Common myeloid progenitor, CD34-positive (primary cell): ENCODE data around the gene PEG3.

Experiments used
- CTCF ChIA-PET: fragments of 350-600 bp; sonication (Branson Sonifier 250); formaldehyde crosslinking; loops from one replicate; lab custom pipeline; 2021; ENCODE audit warnings: antibody characterized with exemption; lab: Charles Lee
- POLR2A ChIA-PET: fragments of 350-600 bp; sonication (Branson Sonifier 250); formaldehyde crosslinking; loops from one replicate; lab custom pipeline; 2021; ENCODE audit warnings: antibody characterized with exemption; lab: Charles Lee
- DNase-seq, 3 donors: peaks; one replicate each; pipeline versions ENCODE4 v3.0.0 to v3.0.0-alpha.2; 2013
- H3K27ac ChIP-seq, 2 experiments: 1 replicate in 1 of 2; 2 replicates in 1 of 2; pipeline ENCODE4 v1.7.0; 2013; ENCODE audit warnings: inconsistent platforms in 2 of 2, low read length in 2 of 2, mild to moderate bottlenecking in 2 of 2, low read depth in 1 of 2, moderate library complexity in 1 of 2; ENCODE audit not compliant: severe bottlenecking in 2 of 2, insufficient read depth in 1 of 2, poor library complexity in 1 of 2
- H3K27me3 ChIP-seq, 5 experiments: replicated peaks in 2 of 5; 1 replicate in 3 of 5; 2 replicates in 2 of 5; pipeline versions ENCODE4 v1.6.1 to v1.7.0; 2013; ENCODE audit warnings: low read length in 4 of 5, mild to moderate bottlenecking in 2 of 5, moderate library complexity in 2 of 5, inconsistent platforms in 1 of 5; ENCODE audit not compliant: insufficient read depth in 5 of 5, control insufficient read depth in 4 of 5
- H3K36me3 ChIP-seq, 4 experiments: 1 replicate in 2 of 4; 2 replicates in 2 of 4; pipeline versions ENCODE4 v1.6.1 to v1.7.0; 2013; ENCODE audit warnings: low read length in 3 of 4, control low read depth in 1 of 4, mild to moderate bottlenecking in 1 of 4; ENCODE audit not compliant: control insufficient read depth in 4 of 4, insufficient read depth in 4 of 4
- H3K4me1 ChIP-seq, 4 experiments: 1 replicate in 3 of 4; 2 replicates in 1 of 4; pipeline versions ENCODE4 v1.6.1 to v1.7.1; 2013; ENCODE audit warnings: low read length in 3 of 4, mild to moderate bottlenecking in 3 of 4, control low read depth in 1 of 4, inconsistent platforms in 1 of 4, moderate library complexity in 1 of 4; ENCODE audit not compliant: control insufficient read depth in 4 of 4, insufficient read depth in 4 of 4; ENCODE audit errors: control extremely low read depth in 1 of 4
- H3K4me3 ChIP-seq, 7 experiments: 1 replicate in 4 of 7; 2 replicates in 3 of 7; pipeline versions ENCODE4 v1.5.1 to v1.7.0; 2013; ENCODE audit warnings: mild to moderate bottlenecking in 7 of 7, low read length in 6 of 7, moderate library complexity in 6 of 7, inconsistent platforms in 2 of 7, low read depth in 2 of 7, control low read depth in 1 of 7; ENCODE audit not compliant: insufficient read depth in 4 of 7, control insufficient read depth in 1 of 7; ENCODE audit errors: extremely low read depth in 1 of 7
- H3K9me3 ChIP-seq, 5 experiments: 1 replicate in 4 of 5; 2 replicates in 1 of 5; pipeline versions ENCODE4 v1.6.1 to v1.7.1; 2013; ENCODE audit warnings: low read length in 4 of 5, mild to moderate bottlenecking in 2 of 5, inconsistent platforms in 1 of 5, low read depth in 1 of 5, moderate library complexity in 1 of 5; ENCODE audit not compliant: control insufficient read depth in 4 of 5, insufficient read depth in 2 of 5; ENCODE audit errors: control extremely low read depth in 1 of 5
- WGBS: methylation state at CpG from one replicate; pipeline ENCODE4 v1.1.5; 2013; ENCODE audit not compliant: insufficient coverage; 5-methylcytosine and 5-hydroxymethylcytosine counted together

Gene PEG3

DNA sequence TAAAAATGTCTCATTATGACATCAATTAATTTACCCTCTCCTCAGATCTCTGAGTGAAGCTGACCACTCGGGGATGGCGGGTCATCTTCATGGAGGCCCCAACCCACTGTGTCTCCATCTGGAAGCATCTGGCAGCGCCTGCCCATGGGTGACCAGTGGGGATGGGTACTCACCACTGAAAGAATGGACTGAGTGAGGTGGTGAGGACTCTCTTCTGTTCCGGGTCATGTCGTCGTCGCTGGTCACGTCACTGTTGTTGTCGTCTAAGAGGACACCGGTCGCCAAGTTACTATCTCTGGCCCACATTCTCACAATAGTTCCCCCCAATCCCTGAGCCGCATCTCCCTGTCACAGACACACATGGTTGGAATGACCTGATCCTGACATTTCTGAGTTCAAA lies 17.1 kb downstream of the PEG3 start:
- 94% methylated on average over 8 of the region's 12 CpGs for WGBS
- POLR2A ChIA-PET: no interaction called here

DNA sequence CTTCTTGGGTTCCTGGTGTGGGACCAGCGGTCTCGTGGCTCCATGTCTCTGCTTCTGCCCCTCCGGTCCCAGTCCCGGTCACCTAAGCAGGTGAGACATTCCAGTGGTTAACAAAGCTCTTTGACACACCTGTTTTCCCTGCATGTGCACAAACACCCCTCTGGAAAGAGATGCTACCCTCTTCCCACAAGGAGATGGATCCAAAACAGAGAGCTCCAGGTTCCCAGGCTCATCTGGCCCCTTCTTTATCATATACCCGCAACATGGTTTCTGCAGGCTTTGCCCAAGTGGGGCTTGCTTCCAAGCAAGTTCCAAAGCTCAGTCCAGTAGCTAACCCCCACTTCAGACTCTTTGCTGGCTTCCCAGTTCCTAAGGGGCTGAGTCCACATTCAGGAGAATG lies 17.8 kb downstream of the PEG3 start:
- DNase-seq: no peak
- POLR2A ChIA-PET: no interaction called here
- Histone ChIP-seq H3K4me1 (no peaks in the 10 kb centered on the region), H3K36me3 (no peaks in the 10 kb centered on the region), H3K27ac (no peak overlapping the region), H3K9me3 (peaks cover 0 to 15% (median 0%) of the 10 kb centered on the region in 5 experiments), H3K27me3 (no peaks in the 10 kb centered on the region), H3K4me3 (no peak overlapping the region)
- WGBS: 100% methylated on average over 5 of the region's 5 CpGs
- CTCF ChIA-PET: no interaction called here

More for the DNA sequence above, 17.1 kb downstream of the PEG3 start:
- H3K36me3 ChIP-seq: no peaks in the 10 kb centered on the region
- no peaks in the 10 kb centered on the region for H3K27me3 ChIP-seq
- no peak overlapping the region for H3K4me3 ChIP-seq
- H3K9me3 ChIP-seq: peaks cover 0 to 15% (median 0%) of the 10 kb centered on the region in 5 experiments
- no peak overlapping the region for H3K27ac ChIP-seq
- CTCF ChIA-PET: no interaction called here
- H3K4me1 ChIP-seq: no peaks in the 10 kb centered on the region
- no peak for DNase-seq

DNA sequence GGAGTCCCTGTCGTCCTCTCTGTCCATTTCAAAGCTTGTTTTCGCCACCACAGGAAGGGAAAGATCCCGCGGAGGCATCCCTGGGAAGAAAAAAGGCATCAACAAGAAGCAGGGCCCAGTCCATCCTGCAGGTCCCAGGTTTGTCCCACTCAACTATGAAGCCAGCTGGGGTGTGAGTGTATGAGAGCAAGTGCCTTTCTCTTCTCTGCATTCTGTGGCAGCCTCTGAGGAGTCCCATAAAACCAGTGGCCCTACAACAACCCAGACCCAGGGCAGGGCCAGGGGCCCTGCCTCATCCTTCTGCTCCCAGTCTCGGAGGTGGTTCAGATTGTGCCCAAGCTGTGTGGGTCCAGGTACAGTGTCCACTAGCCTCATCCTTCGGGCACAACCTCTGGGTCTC lies 18.9 kb downstream of the PEG3 start:
- CTCF ChIA-PET: no interaction called here
- DNase-seq: no peak
- no peaks in the 10 kb centered on the region for H3K4me1 ChIP-seq
- H3K4me3 ChIP-seq: no peak overlapping the region
- H3K36me3 ChIP-seq: no peaks in the 10 kb centered on the region
- POLR2A ChIA-PET: no interaction called here
- H3K9me3 ChIP-seq: peaks cover 0 to 17% (median 0%) of the 10 kb centered on the region in 5 experiments
- no peaks in the 10 kb centered on the region for H3K27me3 ChIP-seq
- H3K27ac ChIP-seq: no peak overlapping the region
- 82% methylated on average over 6 of the region's 6 CpGs for WGBS

DNA sequence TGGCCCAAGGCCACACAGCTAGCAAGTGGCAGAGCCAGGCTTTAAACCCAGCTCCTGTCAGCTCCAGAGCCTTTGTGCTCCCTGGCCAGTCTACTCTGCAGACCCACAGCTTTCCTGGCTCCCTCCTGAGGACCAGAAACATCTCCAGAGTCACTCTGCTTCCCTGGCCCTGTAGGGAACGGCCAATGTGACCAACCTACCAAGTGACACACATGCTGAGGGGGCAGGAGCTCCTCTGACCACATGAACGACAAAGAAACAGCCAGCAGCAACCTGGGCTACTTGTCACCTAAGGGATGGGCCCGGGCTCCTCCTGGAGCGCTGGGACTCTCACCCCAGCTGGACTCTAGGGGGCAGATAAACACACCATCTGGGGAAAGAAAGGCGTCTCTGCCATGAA lies 19.3 kb downstream of the PEG3 start:
- no peak for DNase-seq
- ChIA-PET POLR2A (no interaction called here), CTCF (no interaction called here)
- Histone ChIP-seq H3K4me3 (no peak overlapping the region), H3K9me3 (peaks cover 0 to 19% (median 0%) of the 10 kb centered on the region in 5 experiments), H3K27me3 (no peaks in the 10 kb centered on the region), H3K36me3 (no peaks in the 10 kb centered on the region), H3K4me1 (no peaks in the 10 kb centered on the region), H3K27ac (no peak overlapping the region)
- WGBS: 68% methylated on average over 4 of the region's 5 CpGs

DNA sequence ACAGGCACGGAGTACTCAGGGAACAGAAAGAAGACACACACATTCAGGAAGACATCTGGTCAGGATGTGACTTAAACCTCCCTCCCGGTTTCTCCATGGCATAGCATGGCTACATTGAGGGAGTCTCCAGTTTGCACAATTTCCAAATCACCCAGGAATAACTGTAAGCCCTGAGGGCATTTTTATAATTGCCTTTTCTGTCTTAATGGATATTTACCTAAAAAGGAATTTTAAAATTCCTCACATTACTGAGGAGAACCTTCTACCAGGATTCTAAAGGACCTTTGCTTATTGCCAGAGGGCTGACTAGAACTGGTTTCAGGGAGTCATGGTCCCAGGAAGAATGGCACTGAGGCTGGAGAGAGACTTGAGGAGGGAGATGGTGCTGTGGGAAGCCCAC lies 21.4 kb downstream of the PEG3 start:
- H3K36me3 ChIP-seq: no peaks in the 10 kb centered on the region
- no peak overlapping the region for H3K4me3 ChIP-seq
- H3K27me3 ChIP-seq: no peaks in the 10 kb centered on the region
- WGBS: 93% methylated on average over 2 of the region's 2 CpGs
- H3K9me3 ChIP-seq: peaks cover 0 to 22% (median 0%) of the 10 kb centered on the region in 5 experiments
- no peak for DNase-seq
- POLR2A ChIA-PET: no interaction called here
- H3K27ac ChIP-seq: no peak overlapping the region
- H3K4me1 ChIP-seq: no peaks in the 10 kb centered on the region
- CTCF ChIA-PET: interaction anchor here (0.6 kb wide), 1 partner anchor 578 kb away, joined by 3 read pairs; no protein-coding TSS in a partner anchor

DNA sequence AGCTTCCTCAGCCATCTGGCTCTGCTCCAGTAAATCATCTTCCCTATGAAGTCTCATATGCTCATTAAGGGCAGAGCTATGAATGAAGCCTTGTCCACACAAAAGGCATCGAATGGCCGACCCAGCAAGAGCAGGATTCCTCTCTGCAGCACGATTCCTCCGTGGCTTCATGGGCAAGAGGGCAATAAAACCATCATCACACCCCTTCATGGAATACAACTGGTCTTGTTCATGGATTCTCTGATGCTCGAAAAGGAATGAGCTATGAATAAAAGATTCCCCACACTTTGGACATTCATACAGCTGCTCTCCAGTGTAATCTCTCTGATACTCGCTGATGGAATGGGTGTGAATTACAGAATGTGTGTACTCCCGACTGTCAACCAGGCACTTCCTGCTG lies 25.9 kb downstream of the PEG3 start:
- H3K9me3 ChIP-seq: peaks cover 0 to 12% (median 2%) of the 10 kb centered on the region in 5 experiments
- 83% methylated on average over 4 of the region's 7 CpGs for WGBS
- DNase-seq: no peak
- H3K27ac ChIP-seq: no peak overlapping the region
- H3K36me3 ChIP-seq: no peaks in the 10 kb centered on the region
- CTCF ChIA-PET: interaction anchor here (1.6 kb wide), 1 partner anchor 13 kb away, joined by 4 read pairs; no protein-coding TSS in a partner anchor
- no peaks in the 10 kb centered on the region for H3K4me1 ChIP-seq
- H3K27me3 ChIP-seq: no peaks in the 10 kb centered on the region
- POLR2A ChIA-PET: no interaction called here
- H3K4me3 ChIP-seq: no peak overlapping the region

DNA sequence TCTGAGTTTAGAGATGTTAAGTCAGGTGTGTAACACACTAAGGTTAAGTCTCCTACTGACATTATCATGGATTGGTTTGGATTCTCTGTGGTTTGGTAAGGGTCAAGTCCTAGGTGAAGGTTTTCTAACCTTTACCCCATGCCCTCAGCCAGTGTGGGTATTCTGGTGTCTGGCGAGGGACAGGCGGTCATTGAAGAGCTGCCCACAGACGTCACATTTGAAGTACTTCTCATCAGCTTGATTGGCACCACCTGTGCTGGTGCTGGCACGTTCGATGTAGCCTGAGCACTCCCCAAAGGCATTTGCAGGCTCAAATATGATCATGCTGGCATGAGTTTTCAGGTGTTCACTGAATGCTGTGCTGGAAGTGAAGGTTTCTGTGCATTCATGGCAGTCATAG lies 27.0 kb downstream of the PEG3 start:
- POLR2A ChIA-PET: no interaction called here
- no peaks in the 10 kb centered on the region for H3K27me3 ChIP-seq
- 83% methylated on average over 5 of the region's 5 CpGs for WGBS
- no peak overlapping the region for H3K4me3 ChIP-seq
- no peaks in the 10 kb centered on the region for H3K4me1 ChIP-seq
- H3K9me3 ChIP-seq: peaks cover 0 to 8% (median 2%) of the 10 kb centered on the region in 5 experiments
- DNase-seq: no peak
- no peaks in the 10 kb centered on the region for H3K36me3 ChIP-seq
- H3K27ac ChIP-seq: no peak overlapping the region
- CTCF ChIA-PET: no interaction called here
